ENCODE results near the gene SPTSSA. TPM values are rescaled to one million over a fixed set of nuclear protein-coding genes. Genes with fewer than 3 reads are reported as not detected.

The SPTSSA gene
- total and polyA plus RNA-seq, 2 experiments from 2014 or later = 27.5 to 36.4 TPM

DNA sequence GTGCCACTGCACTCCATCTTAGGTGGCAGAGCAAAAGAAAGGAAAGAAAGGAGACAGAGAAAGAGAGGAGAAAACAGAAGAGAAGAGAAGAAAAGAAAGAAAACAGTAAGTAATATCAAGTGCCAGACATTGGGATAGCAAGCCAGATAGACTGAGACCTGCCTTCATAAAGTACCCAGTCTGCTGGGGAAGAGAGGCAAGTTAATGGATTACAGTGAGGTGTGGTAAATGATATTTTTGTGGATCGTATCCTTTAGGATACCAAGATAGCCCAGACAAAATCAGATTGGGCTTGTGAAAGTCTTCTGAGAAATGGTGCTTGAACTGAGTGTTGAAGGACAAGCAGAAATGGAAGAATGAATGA, 1.5 kb upstream of the SPTSSA start:
- DNase-seq (ENCODE audit: low spot score) (no peak), ATAC-seq (no peak)
- peak overlapping the region; percentile 7; the same call in 1 of the 2 replicates for H2AFZ ChIP-seq
- H3K27ac ChIP-seq (ENCODE audit: low read depth) = no peak overlapping the region
- Mint-ChIP-seq H3K36me3 (ENCODE audit: low read depth) (no peaks in the 10 kb centered on the region), H3K27ac (no peak overlapping the region), H3K4me1 (peaks cover 11% of the 10 kb centered on the region; the same call in 2 of the 3 replicates), H3K27me3 (ENCODE audit: insufficient read depth, low read depth, poor library complexity) (peaks cover 7% of the 10 kb centered on the region), H3K4me3 (no peak overlapping the region), H3K9me3 (no peaks in the 10 kb centered on the region; the same call in 2 of the 3 replicates)
- TF ChIP-seq, protein P1, sequence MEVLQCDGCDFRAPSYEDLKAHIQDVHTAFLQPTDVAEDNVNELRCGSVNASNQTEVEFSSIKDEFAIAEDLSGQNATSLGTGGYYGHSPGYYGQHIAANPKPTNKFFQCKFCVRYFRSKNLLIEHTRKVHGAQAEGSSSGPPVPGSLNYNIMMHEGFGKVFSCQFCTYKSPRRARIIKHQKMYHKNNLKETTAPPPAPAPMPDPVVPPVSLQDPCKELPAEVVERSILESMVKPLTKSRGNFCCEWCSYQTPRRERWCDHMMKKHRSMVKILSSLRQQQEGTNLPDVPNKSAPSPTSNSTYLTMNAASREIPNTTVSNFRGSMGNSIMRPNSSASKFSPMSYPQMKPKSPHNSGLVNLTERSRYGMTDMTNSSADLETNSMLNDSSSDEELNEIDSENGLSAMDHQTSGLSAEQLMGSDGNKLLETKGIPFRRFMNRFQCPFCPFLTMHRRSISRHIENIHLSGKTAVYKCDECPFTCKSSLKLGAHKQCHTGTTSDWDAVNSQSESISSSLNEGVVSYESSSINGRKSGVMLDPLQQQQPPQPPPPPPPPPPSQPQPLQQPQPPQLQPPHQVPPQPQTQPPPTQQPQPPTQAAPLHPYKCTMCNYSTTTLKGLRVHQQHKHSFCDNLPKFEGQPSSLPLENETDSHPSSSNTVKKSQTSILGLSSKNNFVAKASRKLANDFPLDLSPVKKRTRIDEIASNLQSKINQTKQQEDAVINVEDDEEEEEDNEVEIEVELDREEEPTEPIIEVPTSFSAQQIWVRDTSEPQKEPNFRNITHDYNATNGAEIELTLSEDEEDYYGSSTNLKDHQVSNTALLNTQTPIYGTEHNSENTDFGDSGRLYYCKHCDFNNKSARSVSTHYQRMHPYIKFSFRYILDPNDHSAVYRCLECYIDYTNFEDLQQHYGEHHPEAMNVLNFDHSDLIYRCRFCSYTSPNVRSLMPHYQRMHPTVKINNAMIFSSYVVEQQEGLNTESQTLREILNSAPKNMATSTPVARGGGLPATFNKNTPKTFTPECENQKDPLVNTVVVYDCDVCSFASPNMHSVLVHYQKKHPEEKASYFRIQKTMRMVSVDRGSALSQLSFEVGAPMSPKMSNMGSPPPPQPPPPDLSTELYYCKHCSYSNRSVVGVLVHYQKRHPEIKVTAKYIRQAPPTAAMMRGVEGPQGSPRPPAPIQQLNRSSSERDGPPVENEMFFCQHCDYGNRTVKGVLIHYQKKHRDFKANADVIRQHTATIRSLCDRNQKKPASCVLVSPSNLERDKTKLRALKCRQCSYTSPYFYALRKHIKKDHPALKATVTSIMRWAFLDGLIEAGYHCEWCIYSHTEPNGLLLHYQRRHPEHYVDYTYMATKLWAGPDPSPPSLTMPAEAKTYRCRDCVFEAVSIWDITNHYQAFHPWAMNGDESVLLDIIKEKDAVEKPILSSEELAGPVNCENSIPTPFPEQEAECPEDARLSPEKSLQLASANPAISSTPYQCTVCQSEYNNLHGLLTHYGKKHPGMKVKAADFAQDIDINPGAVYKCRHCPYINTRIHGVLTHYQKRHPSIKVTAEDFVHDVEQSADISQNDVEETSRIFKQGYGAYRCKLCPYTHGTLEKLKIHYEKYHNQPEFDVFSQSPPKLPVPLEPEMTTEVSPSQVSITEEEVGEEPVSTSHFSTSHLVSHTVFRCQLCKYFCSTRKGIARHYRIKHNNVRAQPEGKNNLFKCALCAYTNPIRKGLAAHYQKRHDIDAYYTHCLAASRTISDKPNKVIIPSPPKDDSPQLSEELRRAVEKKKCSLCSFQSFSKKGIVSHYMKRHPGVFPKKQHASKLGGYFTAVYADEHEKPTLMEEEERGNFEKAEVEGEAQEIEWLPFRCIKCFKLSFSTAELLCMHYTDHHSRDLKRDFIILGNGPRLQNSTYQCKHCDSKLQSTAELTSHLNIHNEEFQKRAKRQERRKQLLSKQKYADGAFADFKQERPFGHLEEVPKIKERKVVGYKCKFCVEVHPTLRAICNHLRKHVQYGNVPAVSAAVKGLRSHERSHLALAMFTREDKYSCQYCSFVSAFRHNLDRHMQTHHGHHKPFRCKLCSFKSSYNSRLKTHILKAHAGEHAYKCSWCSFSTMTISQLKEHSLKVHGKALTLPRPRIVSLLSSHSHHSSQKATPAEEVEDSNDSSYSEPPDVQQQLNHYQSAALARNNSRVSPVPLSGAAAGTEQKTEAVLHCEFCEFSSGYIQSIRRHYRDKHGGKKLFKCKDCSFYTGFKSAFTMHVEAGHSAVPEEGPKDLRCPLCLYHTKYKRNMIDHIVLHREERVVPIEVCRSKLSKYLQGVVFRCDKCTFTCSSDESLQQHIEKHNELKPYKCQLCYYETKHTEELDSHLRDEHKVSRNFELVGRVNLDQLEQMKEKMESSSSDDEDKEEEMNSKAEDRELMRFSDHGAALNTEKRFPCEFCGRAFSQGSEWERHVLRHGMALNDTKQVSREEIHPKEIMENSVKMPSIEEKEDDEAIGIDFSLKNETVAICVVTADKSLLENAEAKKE (CRISPR knock-in tag; IDR thresholded peaks at IDR 0.05) = no peak
- TF ChIP-seq NANOG (IDR thresholded peaks at IDR 0.05; ENCODE audit: borderline replicate concordance) (no peak), JUNB (IDR thresholded peaks at IDR 0.05; ENCODE audit: unreplicated experiment) (no peak), ZNF114 (CRISPR knock-in tag; IDR thresholded peaks at IDR 0.05) (no peak), EZH2 (IDR thresholded peaks at IDR 0.05; ENCODE audit: low read depth, unreplicated experiment) (no peak), STAT1 (IDR thresholded peaks at IDR 0.05; ENCODE audit: unreplicated experiment) (no peak), EZH2phosphoT487 (IDR thresholded peaks at IDR 0.05; ENCODE audit: unreplicated experiment) (no peak), ZNF331 (CRISPR knock-in tag; IDR thresholded peaks at IDR 0.05; ENCODE audit: low read depth) (no peak), ETS1 (IDR thresholded peaks at IDR 0.05) (no peak), CREB1 (CRISPR knock-in tag; IDR thresholded peaks at IDR 0.05; ENCODE audit: low read depth) (no peak), POLR2AphosphoS5 (IDR thresholded peaks at IDR 0.05; ENCODE audit: low read depth) (no peak)
- TF ChIP-seq, protein P2, sequence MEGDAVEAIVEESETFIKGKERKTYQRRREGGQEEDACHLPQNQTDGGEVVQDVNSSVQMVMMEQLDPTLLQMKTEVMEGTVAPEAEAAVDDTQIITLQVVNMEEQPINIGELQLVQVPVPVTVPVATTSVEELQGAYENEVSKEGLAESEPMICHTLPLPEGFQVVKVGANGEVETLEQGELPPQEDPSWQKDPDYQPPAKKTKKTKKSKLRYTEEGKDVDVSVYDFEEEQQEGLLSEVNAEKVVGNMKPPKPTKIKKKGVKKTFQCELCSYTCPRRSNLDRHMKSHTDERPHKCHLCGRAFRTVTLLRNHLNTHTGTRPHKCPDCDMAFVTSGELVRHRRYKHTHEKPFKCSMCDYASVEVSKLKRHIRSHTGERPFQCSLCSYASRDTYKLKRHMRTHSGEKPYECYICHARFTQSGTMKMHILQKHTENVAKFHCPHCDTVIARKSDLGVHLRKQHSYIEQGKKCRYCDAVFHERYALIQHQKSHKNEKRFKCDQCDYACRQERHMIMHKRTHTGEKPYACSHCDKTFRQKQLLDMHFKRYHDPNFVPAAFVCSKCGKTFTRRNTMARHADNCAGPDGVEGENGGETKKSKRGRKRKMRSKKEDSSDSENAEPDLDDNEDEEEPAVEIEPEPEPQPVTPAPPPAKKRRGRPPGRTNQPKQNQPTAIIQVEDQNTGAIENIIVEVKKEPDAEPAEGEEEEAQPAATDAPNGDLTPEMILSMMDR (conservative IDR thresholded peaks at IDR 0.05; ENCODE audit: low read depth in 2 of 2) = no peak
- TF ChIP-seq, protein P3, sequence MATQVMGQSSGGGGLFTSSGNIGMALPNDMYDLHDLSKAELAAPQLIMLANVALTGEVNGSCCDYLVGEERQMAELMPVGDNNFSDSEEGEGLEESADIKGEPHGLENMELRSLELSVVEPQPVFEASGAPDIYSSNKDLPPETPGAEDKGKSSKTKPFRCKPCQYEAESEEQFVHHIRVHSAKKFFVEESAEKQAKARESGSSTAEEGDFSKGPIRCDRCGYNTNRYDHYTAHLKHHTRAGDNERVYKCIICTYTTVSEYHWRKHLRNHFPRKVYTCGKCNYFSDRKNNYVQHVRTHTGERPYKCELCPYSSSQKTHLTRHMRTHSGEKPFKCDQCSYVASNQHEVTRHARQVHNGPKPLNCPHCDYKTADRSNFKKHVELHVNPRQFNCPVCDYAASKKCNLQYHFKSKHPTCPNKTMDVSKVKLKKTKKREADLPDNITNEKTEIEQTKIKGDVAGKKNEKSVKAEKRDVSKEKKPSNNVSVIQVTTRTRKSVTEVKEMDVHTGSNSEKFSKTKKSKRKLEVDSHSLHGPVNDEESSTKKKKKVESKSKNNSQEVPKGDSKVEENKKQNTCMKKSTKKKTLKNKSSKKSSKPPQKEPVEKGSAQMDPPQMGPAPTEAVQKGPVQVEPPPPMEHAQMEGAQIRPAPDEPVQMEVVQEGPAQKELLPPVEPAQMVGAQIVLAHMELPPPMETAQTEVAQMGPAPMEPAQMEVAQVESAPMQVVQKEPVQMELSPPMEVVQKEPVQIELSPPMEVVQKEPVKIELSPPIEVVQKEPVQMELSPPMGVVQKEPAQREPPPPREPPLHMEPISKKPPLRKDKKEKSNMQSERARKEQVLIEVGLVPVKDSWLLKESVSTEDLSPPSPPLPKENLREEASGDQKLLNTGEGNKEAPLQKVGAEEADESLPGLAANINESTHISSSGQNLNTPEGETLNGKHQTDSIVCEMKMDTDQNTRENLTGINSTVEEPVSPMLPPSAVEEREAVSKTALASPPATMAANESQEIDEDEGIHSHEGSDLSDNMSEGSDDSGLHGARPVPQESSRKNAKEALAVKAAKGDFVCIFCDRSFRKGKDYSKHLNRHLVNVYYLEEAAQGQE (IDR thresholded peaks at IDR 0.05; ENCODE audit: unreplicated experiment) = no peak
- H3K27me3 ChIP-seq (ENCODE audit: insufficient read depth) = no peaks in the 10 kb centered on the region
- peaks cover 29% of the 10 kb centered on the region for H3K79me2 ChIP-seq (replicated peaks; ENCODE audit: insufficient read depth)
- no peak overlapping the region for H3K4me2 ChIP-seq
- H4K20me1 ChIP-seq (replicated peaks; ENCODE audit: insufficient read depth) = no peaks in the 10 kb centered on the region; the same call in 1 of the 2 replicates
- H3K36me3 ChIP-seq (ENCODE audit: insufficient read depth) = no peaks in the 10 kb centered on the region
- 0 out of 2 replicates have a peak, but pooled peaks cover 7% of the 10 kb centered on the region for H3F3A ChIP-seq (replicated peaks; ENCODE audit: low read depth)
- H3K4me3 ChIP-seq = no peak overlapping the region
- H3K9me2 ChIP-seq (ENCODE audit: insufficient read depth) = peaks cover 14% of the 10 kb centered on the region; the same call in 1 of the 2 replicates
- H3K4me1 ChIP-seq (ENCODE audit: insufficient read depth) = peaks cover 13% of the 10 kb centered on the region

Measured in GM23338 (cell line).